ENCODE measurements around the gene WDR33.

Gene WDR33

DNA sequence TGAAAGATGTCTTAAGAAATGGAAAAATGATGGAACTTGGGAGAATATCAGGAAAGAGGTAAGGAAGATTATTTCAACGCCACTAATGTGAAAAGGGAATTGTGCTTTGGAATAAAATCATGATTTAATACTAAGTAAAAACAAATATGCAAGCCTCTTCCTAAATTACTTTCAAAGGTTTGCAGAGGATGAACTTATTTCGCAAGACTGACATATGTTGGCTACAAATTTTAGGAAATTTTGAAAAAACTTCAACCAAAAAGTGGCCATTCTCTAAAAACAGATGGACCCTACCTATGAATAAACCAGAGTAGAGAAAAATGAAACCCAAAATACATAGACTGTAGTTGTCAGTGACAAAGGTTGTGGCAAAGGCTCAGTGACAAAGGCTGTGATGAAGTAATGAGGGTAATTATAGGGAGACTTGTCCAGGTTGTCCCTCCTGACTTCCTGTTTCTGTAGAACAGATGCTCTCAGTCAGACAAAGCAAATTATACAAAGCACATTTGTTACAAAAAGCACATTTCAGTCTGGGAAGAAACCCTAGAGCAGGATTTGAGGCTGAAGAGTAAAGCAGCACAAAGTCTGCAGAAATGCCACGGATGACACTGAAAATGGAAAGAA, 70.2 kb downstream of the WDR33 start:
- TF ChIP-seq, protein P1, sequence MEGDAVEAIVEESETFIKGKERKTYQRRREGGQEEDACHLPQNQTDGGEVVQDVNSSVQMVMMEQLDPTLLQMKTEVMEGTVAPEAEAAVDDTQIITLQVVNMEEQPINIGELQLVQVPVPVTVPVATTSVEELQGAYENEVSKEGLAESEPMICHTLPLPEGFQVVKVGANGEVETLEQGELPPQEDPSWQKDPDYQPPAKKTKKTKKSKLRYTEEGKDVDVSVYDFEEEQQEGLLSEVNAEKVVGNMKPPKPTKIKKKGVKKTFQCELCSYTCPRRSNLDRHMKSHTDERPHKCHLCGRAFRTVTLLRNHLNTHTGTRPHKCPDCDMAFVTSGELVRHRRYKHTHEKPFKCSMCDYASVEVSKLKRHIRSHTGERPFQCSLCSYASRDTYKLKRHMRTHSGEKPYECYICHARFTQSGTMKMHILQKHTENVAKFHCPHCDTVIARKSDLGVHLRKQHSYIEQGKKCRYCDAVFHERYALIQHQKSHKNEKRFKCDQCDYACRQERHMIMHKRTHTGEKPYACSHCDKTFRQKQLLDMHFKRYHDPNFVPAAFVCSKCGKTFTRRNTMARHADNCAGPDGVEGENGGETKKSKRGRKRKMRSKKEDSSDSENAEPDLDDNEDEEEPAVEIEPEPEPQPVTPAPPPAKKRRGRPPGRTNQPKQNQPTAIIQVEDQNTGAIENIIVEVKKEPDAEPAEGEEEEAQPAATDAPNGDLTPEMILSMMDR (IDR thresholded peaks at IDR 0.05; ENCODE audit: borderline replicate concordance, insufficient read depth, low read depth, low read length), result no peak

DNA sequence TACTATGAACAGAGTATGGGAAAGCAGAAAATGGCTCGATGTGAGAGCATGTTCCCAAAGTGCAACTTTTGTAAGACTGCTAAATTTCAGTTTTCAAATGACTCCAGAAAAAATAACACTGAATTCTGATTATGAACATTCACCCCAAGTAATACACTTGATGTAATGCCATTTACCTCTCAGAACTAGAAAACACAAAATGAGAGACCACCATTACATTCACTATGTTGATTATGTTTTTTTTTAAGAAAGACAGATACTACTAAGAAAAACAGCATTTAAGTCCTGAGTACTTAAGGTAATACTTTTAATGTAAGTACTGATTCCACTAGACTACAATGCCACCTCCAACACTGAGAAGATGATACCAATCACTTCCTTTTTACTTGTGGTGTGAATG, 71.2 kb downstream of the WDR33 start:
- no peak overlapping the region for H3K4me3 ChIP-seq (ENCODE audit: low read depth, low read length)
- TF ChIP-seq, protein P1 (IDR thresholded peaks at IDR 0.05; ENCODE audit: borderline replicate concordance, insufficient read depth, low read depth, low read length), result no peak

More for the DNA sequence above, 70.2 kb downstream of the WDR33 start:
- no peak overlapping the region for H3K4me3 ChIP-seq (ENCODE audit: low read depth, low read length)

DNA sequence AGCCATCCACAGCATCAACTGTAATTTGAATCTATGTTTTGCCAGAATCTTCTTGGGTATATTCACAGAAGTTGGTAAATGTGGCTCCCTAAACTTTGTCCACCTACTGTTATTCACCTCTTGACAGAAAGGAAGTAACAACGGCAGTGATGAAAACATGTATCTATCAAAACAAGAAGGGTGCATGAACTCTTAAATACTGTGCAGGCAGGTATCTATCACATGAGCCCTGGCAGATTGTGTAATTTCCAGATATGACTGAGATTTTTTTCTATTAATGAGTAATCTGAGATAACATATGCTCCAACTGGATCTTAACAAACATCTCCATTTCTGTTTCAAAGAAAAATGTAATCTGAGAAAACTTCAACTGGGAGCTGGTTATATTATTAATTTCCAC, 73.1 kb downstream of the WDR33 start:
- TF ChIP-seq, protein P1 (IDR thresholded peaks at IDR 0.05; ENCODE audit: borderline replicate concordance, insufficient read depth, low read depth, low read length), result no peak
- no peak overlapping the region for H3K4me3 ChIP-seq (ENCODE audit: low read depth, low read length)

DNA sequence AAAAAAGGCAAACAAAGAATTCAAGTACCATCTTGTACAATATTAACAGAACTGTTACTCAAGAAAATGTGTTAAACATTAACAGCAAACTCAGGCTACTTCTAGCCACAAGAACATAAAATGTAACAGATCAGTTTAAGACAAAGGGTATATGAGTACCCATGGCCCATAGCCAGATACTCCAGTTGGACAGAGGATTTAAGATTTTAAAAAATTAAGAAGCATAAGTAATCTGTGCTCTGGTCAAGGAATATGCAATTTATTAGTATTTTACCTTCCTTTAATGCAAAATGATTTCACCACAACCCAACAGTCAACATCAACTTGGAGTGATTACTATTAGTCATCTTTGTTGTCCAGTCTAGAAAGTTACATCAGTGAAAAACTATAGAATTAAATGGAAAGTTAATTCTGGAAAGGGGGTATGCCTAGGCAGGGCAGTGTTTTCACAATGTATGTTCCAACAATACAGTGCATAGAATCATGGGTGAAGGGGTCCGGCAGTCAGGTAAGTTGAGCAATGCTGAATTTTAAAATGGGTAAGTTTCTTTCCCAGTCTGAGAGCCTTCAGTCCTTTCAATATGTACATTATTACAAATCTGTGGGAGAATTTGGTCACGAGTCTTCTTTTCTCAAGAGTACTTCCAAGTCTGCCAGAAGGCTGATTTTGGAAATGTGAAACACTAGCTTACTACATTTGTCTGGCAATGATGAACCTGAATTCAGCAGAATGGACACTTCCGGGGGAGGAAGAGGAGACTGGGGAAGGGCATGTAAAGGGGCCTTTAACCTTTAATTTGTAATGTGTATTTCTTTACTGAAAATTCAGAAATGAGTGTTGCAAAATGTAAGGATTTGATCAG, 75.2 kb downstream of the WDR33 start:
- TF ChIP-seq, protein P1 (IDR thresholded peaks at IDR 0.05; ENCODE audit: borderline replicate concordance, insufficient read depth, low read depth, low read length), result no peak
- H3K4me3 ChIP-seq (ENCODE audit: low read depth, low read length), result no peak overlapping the region

- H3K4me3 ChIP-seq (ENCODE audit: low read depth, low read length), result no peak overlapping the region
- TF ChIP-seq, protein P1 (IDR thresholded peaks at IDR 0.05; ENCODE audit: borderline replicate concordance, insufficient read depth, low read depth, low read length), result no peak
Measured at GRCh38 chr2:127735044-127735443, 75.9 kb downstream of the WDR33 start.

DNA sequence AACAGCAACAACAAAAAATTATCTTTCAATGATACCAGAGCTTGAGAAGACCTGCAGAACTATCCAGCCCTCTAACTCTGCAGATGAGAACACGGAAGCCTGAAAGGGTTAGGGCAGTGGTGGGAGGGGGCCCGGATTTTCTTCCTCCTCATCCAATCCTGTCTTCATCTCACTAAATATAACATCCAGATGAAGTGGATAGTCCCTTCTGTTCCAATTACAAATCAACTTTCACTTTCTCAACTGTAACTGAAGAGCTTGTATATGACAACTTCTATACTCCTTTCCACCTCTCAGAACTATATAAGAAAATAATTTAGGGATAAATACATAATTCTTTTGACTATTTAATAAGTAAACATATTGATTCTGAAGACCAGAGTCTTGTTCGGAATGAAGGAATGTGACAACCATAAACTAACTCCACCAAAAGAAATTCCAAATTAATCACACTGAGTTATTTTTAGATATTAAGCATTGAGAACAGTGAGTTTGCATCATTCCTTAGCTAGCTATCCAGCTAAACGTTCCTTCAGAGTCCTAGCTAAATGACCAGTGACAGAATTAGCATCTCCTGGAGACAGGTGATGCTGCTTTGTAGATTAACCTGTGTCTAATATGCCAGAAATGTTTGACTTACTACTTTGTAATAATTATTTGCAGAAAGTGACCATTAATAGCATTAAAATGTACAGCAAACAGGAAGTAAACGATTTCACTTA, 77.0 kb downstream of the WDR33 start:
- no peak overlapping the region for H3K4me3 ChIP-seq (ENCODE audit: low read depth, low read length)
- TF ChIP-seq, protein P1 (IDR thresholded peaks at IDR 0.05; ENCODE audit: borderline replicate concordance, insufficient read depth, low read depth, low read length), result no peak
